SU-DHL-6 (cell line): ENCODE results near the gene SLC4A7.

Experiments
- H2AFZ ChIP-seq: fragments of 200-600 bp; sonication (generic); 2 replicates; pipeline ENCODE4 v1.6.1; 2014; ENCODE audit warnings: low read depth, mild to moderate bottlenecking, moderate library complexity, mixed read lengths, antibody characterized with exemption, low read length; ENCODE audit not compliant: severe bottlenecking
- H3F3A ChIP-seq: fragments of 200-600 bp; shearing (Covaris generic); 2 replicates; pipeline ENCODE4 v1.6.0; 2016; ENCODE audit warnings: antibody characterized with exemption, mild to moderate bottlenecking; ENCODE audit not compliant: insufficient read depth
- H3K27ac ChIP-seq: fragments of 200-600 bp; sonication (generic); 2 replicates; pipeline ENCODE4 v1.5.1; 2016; ENCODE audit warnings: low read depth, mild to moderate bottlenecking, low read length, moderate library complexity, mixed read lengths
- H3K27me3 ChIP-seq: fragments of 200-600 bp; sonication (generic), shearing (Covaris generic); 2 replicates; pipeline ENCODE4 v1.6.0; 2014; ENCODE audit warnings: mild to moderate bottlenecking, low read length
- H3K36me3 ChIP-seq: fragments of 200-600 bp; sonication (generic); 2 replicates; pipeline ENCODE4 v1.6.1; 2014; ENCODE audit warnings: mild to moderate bottlenecking, low read length, mixed read lengths
- H3K4me2 ChIP-seq: fragments of 300-600, 200-600 bp; shearing (Covaris generic), sonication (generic); 2 replicates; pipeline ENCODE4 v1.6.0; 2014; ENCODE audit warnings: low read length, low read depth, mild to moderate bottlenecking; ENCODE audit not compliant: poor library complexity, severe bottlenecking
- H3K4me3 ChIP-seq: fragments of 200-600 bp; sonication (generic); 2 replicates; pipeline ENCODE4 v1.5.1; 2014; ENCODE audit warnings: antibody characterized with exemption, low read length, mild to moderate bottlenecking, mixed read lengths; ENCODE audit not compliant: insufficient read depth, poor library complexity, severe bottlenecking
- H3K79me2 ChIP-seq: fragments of 200-600 bp; sonication (generic); 2 replicates; pipeline ENCODE4 v1.6.1; 2014; ENCODE audit warnings: mild to moderate bottlenecking, low read length, moderate library complexity; ENCODE audit not compliant: insufficient read depth
- H3K9ac ChIP-seq: fragments of 200-600 bp; sonication (generic); 2 replicates; pipeline ENCODE4 v1.7.0; 2014; ENCODE audit warnings: mild to moderate bottlenecking, low read length
- H3K9me2 ChIP-seq: fragments of 200-600 bp; sonication (generic); replicated peaks from 2 replicates; pipeline ENCODE4 v1.6.1; 2014; ENCODE audit warnings: low read length; ENCODE audit not compliant: insufficient read depth
- H3K9me3 ChIP-seq: fragments of 200-600 bp; sonication (generic); 2 replicates; pipeline ENCODE4 v1.6.1; 2014; ENCODE audit warnings: low read length, mixed read lengths; ENCODE audit not compliant: insufficient read depth
- H4K20me1 ChIP-seq: fragments of 200-600 bp; sonication (generic); 2 replicates; pipeline ENCODE4 v1.6.1; 2014; ENCODE audit warnings: low read depth, mild to moderate bottlenecking, antibody characterized with exemption, low read length, moderate library complexity, mixed read lengths
- CTCF ChIP-seq: fragments of 200-600 bp; sonication (generic); IDR thresholded peaks from one replicate; pipeline ENCODE4 v1.5.1; 2017; ENCODE audit warnings: antibody characterized with exemption, mild to moderate bottlenecking, low read length, moderate library complexity; ENCODE audit not compliant: insufficient read depth, poor library complexity, severe bottlenecking
- EZH2phosphoT487 ChIP-seq: fragments of 200-600 bp; sonication (generic), shearing (Covaris generic); conservative IDR thresholded peaks from 2 replicates; pipeline ENCODE4 v1.6.1; 2018; ENCODE audit warnings: mild to moderate bottlenecking, antibody characterized with exemption, low read length, moderate library complexity, mixed read lengths

SLC4A7 gene

GRCh38 chr3:27345959-27346865 is 138.0 kb downstream of the SLC4A7 start:
- H3K4me3 ChIP-seq = no peak overlapping the region
- no peak overlapping the region for H3K4me2 ChIP-seq
- H3K27ac ChIP-seq = no peak overlapping the region
- no peaks in the 10 kb centered on the region for H3K36me3 ChIP-seq
- H3K79me2 ChIP-seq = no peaks in the 10 kb centered on the region
- no peaks in the 10 kb centered on the region for H4K20me1 ChIP-seq
- H3K9me3 ChIP-seq = no peaks in the 10 kb centered on the region
- H3K27me3 ChIP-seq = no peaks in the 10 kb centered on the region
- no peak overlapping the region for H3K9ac ChIP-seq
- no peak for TF ChIP-seq CTCF
- H2AFZ ChIP-seq = no peak overlapping the region
- H3F3A ChIP-seq = no peaks in the 10 kb centered on the region
- H3K9me2 ChIP-seq = no peaks in the 10 kb centered on the region

- H3K79me2 ChIP-seq = no peaks in the 10 kb centered on the region
- H3K4me3 ChIP-seq = no peak overlapping the region
- H3K36me3 ChIP-seq = no peaks in the 10 kb centered on the region
- H3K4me2 ChIP-seq = no peak overlapping the region
- no peaks in the 10 kb centered on the region for H3F3A ChIP-seq
- no peaks in the 10 kb centered on the region for H3K9me2 ChIP-seq
- no peak overlapping the region for H3K9ac ChIP-seq
- H3K27ac ChIP-seq = no peak overlapping the region
- no peaks in the 10 kb centered on the region for H3K9me3 ChIP-seq
- no peak overlapping the region for H2AFZ ChIP-seq
- no peaks in the 10 kb centered on the region for H4K20me1 ChIP-seq
- TF ChIP-seq CTCF = no peak
- no peak for TF ChIP-seq EZH2phosphoT487
- H3K27me3 ChIP-seq = no peaks in the 10 kb centered on the region
Observed at GRCh38 chr3:27345493-27345892, 138.7 kb downstream of the SLC4A7 start.

- H3K4me3 ChIP-seq = no peak overlapping the region
- H3K27me3 ChIP-seq = no peaks in the 10 kb centered on the region
- H3K9ac ChIP-seq = no peak overlapping the region
- H4K20me1 ChIP-seq = no peaks in the 10 kb centered on the region
- H2AFZ ChIP-seq = no peak overlapping the region
- H3K36me3 ChIP-seq = no peaks in the 10 kb centered on the region
- no peak overlapping the region for H3K4me2 ChIP-seq
- no peaks in the 10 kb centered on the region for H3K79me2 ChIP-seq
- TF ChIP-seq CTCF = no peak
- TF ChIP-seq EZH2phosphoT487 = no peak
- H3K9me3 ChIP-seq = no peaks in the 10 kb centered on the region
- no peak overlapping the region for H3K27ac ChIP-seq
- no peaks in the 10 kb centered on the region for H3F3A ChIP-seq
- H3K9me2 ChIP-seq = no peaks in the 10 kb centered on the region
Observed at GRCh38 chr3:27345045-27345444, 139.1 kb downstream of the SLC4A7 start.
